NK-92 (cell line): ENCODE measurements around the gene PGBD5.

Experiments
- DNase-seq: peaks from one replicate; lab custom pipeline; 2025; ENCODE audit not compliant: unreplicated experiment; lab: John Stamatoyannopoulos, UW

Gene PGBD5

DNA sequence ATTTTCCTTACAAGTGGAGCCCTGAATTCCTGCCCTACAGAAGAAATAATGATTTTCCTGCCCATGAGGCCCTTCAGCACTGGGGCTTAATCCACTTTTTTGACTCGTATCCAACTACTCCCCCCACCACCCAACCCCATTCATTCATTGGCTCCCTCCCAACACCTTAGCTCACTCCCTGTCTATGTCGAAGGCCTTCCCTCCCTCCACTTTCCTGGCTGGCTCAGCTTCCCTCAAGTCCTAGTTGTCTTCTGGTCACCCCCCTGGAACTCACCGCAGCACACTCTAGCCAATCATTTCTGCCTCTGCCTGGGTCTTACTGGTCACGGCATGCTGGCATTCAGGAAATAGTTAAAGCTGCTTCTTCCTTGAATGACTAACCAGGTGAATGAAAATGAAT is 118.9 kb downstream of the PGBD5 start:
- no peak for DNase-seq

- DNase-seq = no peak
Measured at GRCh38 chr1:230306169-230306568, 120.0 kb downstream of the PGBD5 start.

GRCh38 chr1:230303822-230304221 is 122.3 kb downstream of the PGBD5 start:
- no peak for DNase-seq

DNA sequence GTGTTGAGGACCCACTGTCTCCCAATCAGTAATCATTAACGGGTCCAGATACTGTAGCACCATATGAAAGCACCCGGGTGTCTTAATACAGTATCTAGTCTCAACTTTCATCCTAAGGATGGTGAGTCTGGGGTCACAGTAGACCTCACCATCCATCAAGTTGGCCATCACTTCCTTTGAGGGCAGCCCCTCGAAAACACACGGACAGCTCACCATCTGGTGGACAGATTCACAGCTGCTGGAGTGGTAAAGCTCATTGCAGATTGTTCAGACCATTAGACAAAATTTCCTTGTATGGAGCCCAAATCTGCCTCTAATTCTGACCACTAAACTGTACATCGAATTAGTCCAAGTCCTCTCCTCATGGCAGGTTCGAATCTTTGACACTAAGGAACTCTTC is 123.1 kb downstream of the PGBD5 start:
- DNase-seq = no peak

- DNase-seq = no peak
Measured at GRCh38 chr1:230301822-230302221, 124.3 kb downstream of the PGBD5 start.

- DNase-seq = no peak
Measured at GRCh38 chr1:230301322-230301721, 124.8 kb downstream of the PGBD5 start.

- no peak for DNase-seq
Measured at GRCh38 chr1:230300322-230301301, 125.5 kb downstream of the PGBD5 start.

- no peak for DNase-seq
Measured at GRCh38 chr1:230299191-230300006, 126.7 kb downstream of the PGBD5 start.

DNA sequence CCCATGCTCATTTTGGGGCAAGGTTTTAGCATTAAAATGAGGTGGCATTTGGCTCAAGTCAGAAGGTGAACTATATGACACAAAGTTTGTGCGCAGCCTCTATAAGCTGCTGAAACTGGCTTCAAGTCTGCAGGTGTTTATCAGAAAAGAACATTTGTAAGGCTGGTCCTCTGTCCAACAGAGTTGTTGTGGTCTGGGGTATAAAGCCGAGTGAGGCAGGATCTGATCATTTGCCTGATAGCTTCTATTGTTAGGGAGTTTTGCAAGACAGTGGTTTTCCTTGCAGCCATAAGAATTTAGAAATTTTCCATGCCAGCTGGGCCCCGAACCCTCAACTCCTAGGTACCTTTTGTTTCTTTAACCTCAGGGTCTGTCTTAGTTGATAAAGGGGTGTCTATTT is 130.8 kb downstream of the PGBD5 start:
- no peak for DNase-seq

- DNase-seq = no peak
Measured at GRCh38 chr1:230293390-230293700, 132.8 kb downstream of the PGBD5 start.

DNA sequence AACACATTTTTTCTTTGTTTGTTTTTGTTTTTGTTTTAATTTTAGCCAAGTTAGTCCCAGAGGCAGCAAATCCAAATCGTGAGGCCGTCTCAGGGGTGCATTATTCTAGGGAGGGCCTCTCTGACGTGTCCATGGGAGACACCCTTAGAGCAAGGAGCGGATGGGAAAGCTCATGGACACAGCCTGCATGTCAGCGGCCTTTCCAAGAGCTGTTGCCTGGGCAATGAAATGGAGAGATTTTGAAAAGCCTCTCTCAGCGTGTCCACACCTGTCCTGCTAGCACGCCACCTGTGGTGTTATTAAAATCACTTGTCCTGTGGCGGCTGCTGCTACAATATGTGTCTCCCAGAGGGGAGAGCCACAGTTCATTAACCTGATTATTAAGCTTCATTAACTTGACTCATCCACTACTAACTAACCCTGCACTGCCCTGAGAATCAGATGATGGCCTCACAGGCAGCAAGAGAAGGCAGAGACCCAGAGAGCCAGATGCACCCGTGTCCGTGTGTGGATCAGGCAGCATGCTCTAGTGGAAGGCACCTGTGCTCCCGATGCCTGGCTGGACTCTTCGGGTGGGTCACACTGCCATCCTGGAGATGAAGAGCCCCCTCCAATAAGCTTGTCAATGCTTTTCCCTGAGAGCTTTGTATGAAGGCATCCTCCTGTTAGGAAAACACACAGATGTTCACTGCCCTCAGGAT is 133.3 kb downstream of the PGBD5 start:
- DNase-seq = no peak

GRCh38 chr1:230291731-230292620 is 134.2 kb downstream of the PGBD5 start:
- no peak for DNase-seq

DNA sequence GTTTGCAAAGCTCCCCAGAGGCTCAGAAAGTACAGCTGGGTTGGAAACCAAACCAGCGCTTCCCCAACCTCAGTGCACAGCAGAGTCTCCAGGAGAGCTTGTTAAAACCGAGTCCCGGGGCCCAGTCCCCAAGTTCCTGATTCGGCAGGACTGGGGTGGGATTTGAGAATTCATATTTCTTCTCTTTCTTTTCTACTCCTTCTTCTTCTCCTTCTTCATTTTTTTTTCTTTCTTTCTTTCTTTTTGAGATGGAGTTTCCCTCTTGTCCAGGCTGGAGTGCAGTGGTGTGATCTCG is 136.8 kb downstream of the PGBD5 start:
- no peak for DNase-seq

DNA sequence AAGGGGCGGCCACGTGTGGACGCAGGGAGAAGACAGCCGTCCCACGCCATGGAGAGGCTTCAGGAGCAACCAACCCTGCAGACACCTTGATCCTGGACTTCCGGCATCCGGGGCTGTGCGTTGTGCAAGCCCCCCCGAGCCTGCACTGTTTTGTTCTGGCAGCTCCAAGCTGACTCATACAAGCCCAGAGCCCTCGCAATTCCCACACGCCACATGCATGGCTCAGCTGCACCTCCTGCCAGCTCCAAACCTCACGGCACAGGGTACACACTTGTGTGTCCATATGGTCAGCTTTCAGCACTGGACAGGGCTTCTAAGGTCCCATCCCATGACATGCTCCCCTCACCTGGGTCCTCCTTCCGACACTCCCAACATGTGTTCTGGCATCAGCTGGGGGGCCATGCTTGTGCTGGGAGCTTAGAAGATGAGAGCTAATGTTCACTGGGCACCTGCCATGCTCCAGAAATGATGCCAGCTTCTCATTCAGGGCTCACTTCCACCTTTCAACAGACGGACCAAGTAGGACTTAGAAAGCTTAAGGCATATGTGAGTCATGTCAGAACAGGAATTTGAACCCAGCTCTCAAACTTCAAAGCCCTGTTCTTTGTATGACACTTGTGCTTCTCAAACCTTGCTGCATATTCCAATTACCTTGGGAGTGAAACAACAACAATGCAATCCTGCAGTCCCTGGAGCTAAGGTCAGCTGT is 137.3 kb downstream of the PGBD5 start:
- DNase-seq = no peak

- DNase-seq = no peak
Measured at GRCh38 chr1:230287674-230288315, 138.3 kb downstream of the PGBD5 start.

GRCh38 chr1:230286890-230287269 is 139.3 kb downstream of the PGBD5 start:
- DNase-seq = no peak

- DNase-seq = no peak
Measured at GRCh38 chr1:230286166-230286889, 139.8 kb downstream of the PGBD5 start.

DNA sequence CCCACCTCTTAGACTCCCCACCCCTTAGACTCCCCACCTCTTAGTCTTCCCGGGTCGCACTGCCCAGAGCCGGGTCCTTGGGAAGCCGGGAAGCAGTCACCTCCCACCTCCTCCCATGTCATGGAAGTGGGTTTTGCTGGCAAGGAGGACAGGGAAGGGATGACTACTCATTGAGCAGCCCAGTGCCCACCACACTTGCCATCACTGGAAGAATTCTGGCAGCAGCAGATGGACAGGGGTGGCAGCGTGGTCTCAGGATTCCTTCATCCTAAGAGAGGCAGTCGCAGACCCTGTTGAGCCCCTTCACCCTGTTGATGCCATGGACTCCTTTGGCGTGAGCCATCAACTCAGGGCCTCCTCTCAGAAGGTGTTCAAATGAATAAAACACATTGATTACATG is 140.8 kb downstream of the PGBD5 start:
- no peak for DNase-seq

- no peak for DNase-seq
Measured at GRCh38 chr1:230284891-230285290, 141.2 kb downstream of the PGBD5 start.
